ENCODE measurements around the gene POLD4. TPM values are rescaled to one million over a fixed set of nuclear protein-coding genes. Genes with fewer than 3 reads are reported as not detected.

The POLD4 gene
- total and polyA plus RNA-seq, 2 donors (not counting 1 experiment from before 2014, with no cell fraction given), result 32.4 to 36.3 TPM

- peak overlapping the region; percentile 99 for H3K27ac ChIP-seq (ENCODE audit: insufficient read depth, low read length)
- no peak for DNase-seq (ENCODE audit: low read depth in 2 of 2)
- no peak overlapping the region for H2AFZ ChIP-seq (ENCODE audit: low read length)
- no peaks in the 10 kb centered on the region for H3K9me3 ChIP-seq (ENCODE audit: control insufficient read depth, insufficient read depth, low read depth, low read length)
- H3K79me2 ChIP-seq (ENCODE audit: control insufficient read depth, insufficient read depth, low read length), result peaks cover 4% of the 10 kb centered on the region
- H3K4me3 ChIP-seq (replicated peaks in 1 of 4; ENCODE audit: control extremely low read depth in 1 of 4, insufficient read depth in 1 of 4, low read depth in 3 of 4, low read length in 4 of 4), result no peak overlapping the region
- H4K20me1 ChIP-seq (ENCODE audit: control insufficient read depth, extremely low read depth, insufficient read depth, low read length), result no peaks in the 10 kb centered on the region
- H3K4me2 ChIP-seq (ENCODE audit: extremely low read depth, insufficient read depth, low read length), result no peak overlapping the region
- TF ChIP-seq EZH2 (IDR thresholded peaks at IDR 0.05; ENCODE audit: low read length, missing control alignments) (no peak), CTCF (conservative IDR thresholded peaks at IDR 0.05 in 1 of 2, IDR thresholded peaks at IDR 0.05 in 1 of 2; ENCODE audit: low read depth in 1 of 2, low read length in 2 of 2) (no peak)
- H3K27me3 ChIP-seq (ENCODE audit: control insufficient read depth, insufficient read depth, low read length), result no peaks in the 10 kb centered on the region
- H3K4me1 ChIP-seq (ENCODE audit: control insufficient read depth, extremely low read depth, insufficient read depth, low read length), result peaks cover 43% of the 10 kb centered on the region
- H3K36me3 ChIP-seq (ENCODE audit: control insufficient read depth, insufficient read depth, low read length), result no peaks in the 10 kb centered on the region
- no peak overlapping the region for H3K9ac ChIP-seq (ENCODE audit: insufficient read depth, low read length)
Observed at GRCh38 chr11:67356387-67356863, 3.1 kb upstream of the POLD4 start.

GRCh38 chr11:67355794-67356386 is 2.5 kb upstream of the POLD4 start:
- no peak overlapping the region for H3K4me3 ChIP-seq (replicated peaks in 1 of 4; ENCODE audit: control extremely low read depth in 1 of 4, insufficient read depth in 1 of 4, low read depth in 3 of 4, low read length in 4 of 4)
- no peaks in the 10 kb centered on the region for H3K9me3 ChIP-seq (ENCODE audit: control insufficient read depth, insufficient read depth, low read depth, low read length)
- H3K79me2 ChIP-seq (ENCODE audit: control insufficient read depth, insufficient read depth, low read length), result peaks cover 4% of the 10 kb centered on the region
- no peak overlapping the region for H2AFZ ChIP-seq (ENCODE audit: low read length)
- peak overlapping the region; percentile 99 for H3K27ac ChIP-seq (ENCODE audit: insufficient read depth, low read length)
- peak overlapping the region; percentile 9 for H3K4me2 ChIP-seq (ENCODE audit: extremely low read depth, insufficient read depth, low read length)
- DNase-seq (ENCODE audit: low read depth in 2 of 2), result no peak
- H3K36me3 ChIP-seq (ENCODE audit: control insufficient read depth, insufficient read depth, low read length), result peaks cover 1% of the 10 kb centered on the region
- H3K27me3 ChIP-seq (ENCODE audit: control insufficient read depth, insufficient read depth, low read length), result no peaks in the 10 kb centered on the region
- no peaks in the 10 kb centered on the region for H4K20me1 ChIP-seq (ENCODE audit: control insufficient read depth, extremely low read depth, insufficient read depth, low read length)
- H3K9ac ChIP-seq (ENCODE audit: insufficient read depth, low read length), result no peak overlapping the region
- TF ChIP-seq EZH2 (IDR thresholded peaks at IDR 0.05; ENCODE audit: low read length, missing control alignments) (no peak), CTCF (conservative IDR thresholded peaks at IDR 0.05 in 1 of 2, IDR thresholded peaks at IDR 0.05 in 1 of 2; ENCODE audit: low read depth in 1 of 2, low read length in 2 of 2) (no peak)
- H3K4me1 ChIP-seq (ENCODE audit: control insufficient read depth, extremely low read depth, insufficient read depth, low read length), result peaks cover 45% of the 10 kb centered on the region

GRCh38 chr11:67355023-67355793 is 1.9 kb upstream of the POLD4 start:
- Histone ChIP-seq H3K4me2 (ENCODE audit: extremely low read depth, insufficient read depth, low read length) (peak overlapping the region; percentile 46), H3K9ac (ENCODE audit: insufficient read depth, low read length) (peak overlapping the region; percentile 58), H3K79me2 (ENCODE audit: control insufficient read depth, insufficient read depth, low read length) (peaks cover 4% of the 10 kb centered on the region), H3K27me3 (ENCODE audit: control insufficient read depth, insufficient read depth, low read length) (no peaks in the 10 kb centered on the region), H3K4me3 (replicated peaks in 1 of 4; ENCODE audit: control extremely low read depth in 1 of 4, insufficient read depth in 1 of 4, low read depth in 3 of 4, low read length in 4 of 4) (peak overlapping the region in 2 of 4 experiments; percentile 7 to 14), H3K9me3 (ENCODE audit: control insufficient read depth, insufficient read depth, low read depth, low read length) (no peaks in the 10 kb centered on the region), H4K20me1 (ENCODE audit: control insufficient read depth, extremely low read depth, insufficient read depth, low read length) (no peaks in the 10 kb centered on the region), H2AFZ (ENCODE audit: low read length) (no peak overlapping the region), H3K27ac (ENCODE audit: insufficient read depth, low read length) (peak overlapping the region; percentile 99), H3K4me1 (ENCODE audit: control insufficient read depth, extremely low read depth, insufficient read depth, low read length) (peaks cover 45% of the 10 kb centered on the region), H3K36me3 (ENCODE audit: control insufficient read depth, insufficient read depth, low read length) (peaks cover 1% of the 10 kb centered on the region)
- no peak for DNase-seq (ENCODE audit: low read depth in 2 of 2)
- TF ChIP-seq CTCF (conservative IDR thresholded peaks at IDR 0.05 in 1 of 2, IDR thresholded peaks at IDR 0.05 in 1 of 2; ENCODE audit: low read depth in 1 of 2, low read length in 2 of 2), result no peak
- no peak for TF ChIP-seq EZH2 (IDR thresholded peaks at IDR 0.05; ENCODE audit: low read length, missing control alignments)
